Cerebellar nuclear complex (tissue), 1 donor: ENCODE results near the gene KCNH2.
"Not testable (repeated sequence)": the region's sequence is repeated elsewhere in the genome, so short reads cannot be mapped to it uniquely, and the experiment has no call there.

Source experiments
- DNase-seq, 2 experiments: peaks; one replicate each; lab custom pipeline; 2025; lab: John Stamatoyannopoulos, UW

KCNH2 gene

DNA sequence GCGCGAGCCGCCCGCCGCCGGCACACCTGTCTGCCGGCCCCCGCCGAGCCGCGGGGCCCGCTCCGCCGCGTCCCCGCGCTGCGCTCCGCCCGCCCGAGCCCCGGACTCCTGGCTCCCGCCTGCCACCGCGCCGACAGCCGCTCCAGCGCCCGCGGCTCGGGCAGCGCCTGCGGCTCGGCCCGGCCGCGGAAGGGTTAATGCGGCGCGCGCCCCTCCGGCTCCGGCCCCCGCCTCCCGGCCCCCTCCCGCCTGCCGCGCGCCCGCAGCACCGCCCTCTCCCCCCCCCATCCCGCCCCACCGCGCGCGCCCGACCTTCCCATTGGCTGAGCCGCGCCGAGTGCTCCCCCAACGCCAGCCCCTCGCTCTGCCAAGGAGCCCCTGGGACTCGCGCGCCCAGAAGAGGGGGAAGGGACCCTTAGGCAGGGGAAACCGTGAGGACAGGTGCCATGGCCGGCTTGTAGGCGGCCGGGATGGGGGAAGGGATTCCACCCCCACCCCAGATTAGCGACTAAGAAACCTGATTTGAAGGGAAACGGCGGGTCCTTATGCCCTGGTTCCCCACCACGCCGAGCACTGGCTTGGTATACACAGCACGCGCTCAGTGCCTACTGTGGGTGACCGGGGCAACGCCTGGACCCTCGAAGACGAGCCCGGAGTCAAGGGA, at the start of gene KCNH2:
TSS of gene KCNH2 (minus strand) at position 196 of the 664 bp plus-strand sequence. CDS start 408 bp downstream, outside the sequence.
- DNase-seq = peak in 1 of 2 experiments; percentile 59

GRCh38 chr7:151027728-151028130, 49.6 kb upstream of the KCNH2 start:
- not testable (repeated sequence) for DNase-seq

DNA sequence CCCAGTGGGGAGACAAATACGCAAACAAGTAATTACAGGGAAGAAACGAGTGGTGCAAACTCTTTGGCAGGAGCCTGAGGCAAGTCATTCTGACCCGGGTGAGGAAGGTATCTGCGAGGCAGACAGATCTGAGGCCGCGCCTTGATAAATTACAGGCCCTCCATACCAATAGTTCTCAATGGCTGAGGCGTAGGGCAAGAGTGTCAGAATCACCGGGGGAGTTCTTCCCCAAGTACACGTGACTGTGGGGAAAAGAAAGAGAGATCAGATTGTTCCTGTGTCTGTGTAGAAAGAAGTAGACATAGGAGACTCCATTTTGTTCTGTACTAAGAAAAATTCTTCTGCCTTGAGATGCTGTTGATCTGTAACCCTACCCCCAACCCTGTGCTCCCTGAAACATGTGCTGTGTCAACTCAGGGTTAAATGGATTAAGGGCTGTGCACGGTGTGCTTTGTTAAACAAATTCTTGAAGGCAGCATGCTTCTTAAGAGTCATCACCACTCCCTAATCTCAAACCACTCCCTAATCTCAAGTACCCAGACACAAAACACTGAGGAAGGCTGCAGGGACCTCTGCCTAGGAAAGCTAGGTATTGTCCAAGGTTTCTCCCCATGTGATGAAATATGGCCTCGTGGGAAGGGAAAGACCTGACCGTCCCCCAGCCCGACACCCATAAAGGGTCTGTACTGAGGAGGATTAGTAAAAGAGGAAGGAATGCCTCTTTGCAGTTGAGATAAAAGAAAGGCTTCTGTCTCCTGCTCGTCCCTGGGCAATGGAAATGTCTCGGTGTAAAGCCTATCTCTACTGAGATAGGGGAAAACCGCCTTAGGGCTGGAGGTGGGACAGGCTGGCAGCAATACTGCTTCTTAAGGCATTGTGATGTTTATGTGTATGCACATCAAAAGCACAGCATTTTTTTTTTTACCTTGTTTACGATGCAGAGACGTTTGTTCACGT, 48.9 kb upstream of the KCNH2 start:
- DNase-seq = not testable (repeated sequence)

- no peak for DNase-seq
Observed at GRCh38 chr7:151025924-151026671, 48.0 kb upstream of the KCNH2 start.

DNA sequence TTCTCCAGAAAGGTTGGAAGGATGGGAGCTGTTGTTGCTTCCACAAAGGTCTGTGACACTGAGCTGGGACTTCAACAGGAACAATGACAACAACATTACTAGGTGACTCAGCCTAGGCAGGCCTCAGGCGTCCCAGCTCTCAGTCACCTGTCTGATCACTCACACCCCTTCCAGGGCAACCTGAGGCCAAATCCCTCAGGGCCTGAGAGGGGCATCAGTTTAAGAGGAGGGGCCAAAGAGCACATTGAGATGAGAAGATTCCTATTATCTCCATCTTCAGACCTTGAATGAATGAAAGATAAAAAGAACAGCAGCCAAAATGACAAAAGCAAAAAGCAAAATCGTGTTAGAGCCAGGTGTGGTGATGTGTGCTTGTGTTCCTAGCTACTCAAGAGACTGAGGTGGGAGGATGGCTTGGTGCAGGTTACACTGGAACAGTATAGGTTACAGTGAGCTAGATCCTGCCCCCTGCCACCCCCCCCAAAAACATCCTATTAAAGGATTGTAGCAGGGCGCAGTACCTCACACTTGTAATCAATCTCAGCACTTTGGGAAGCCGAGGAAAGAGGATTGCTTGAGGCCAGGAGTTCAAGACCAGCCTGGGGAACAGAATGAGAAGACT, 46.4 kb upstream of the KCNH2 start, which contains the start of gene ATG9B:
TSS of gene ATG9B (minus strand) at position 60 of the 622 bp plus-strand sequence. CDS start 71 bp downstream, outside the sequence.
- DNase-seq = no peak

DNA sequence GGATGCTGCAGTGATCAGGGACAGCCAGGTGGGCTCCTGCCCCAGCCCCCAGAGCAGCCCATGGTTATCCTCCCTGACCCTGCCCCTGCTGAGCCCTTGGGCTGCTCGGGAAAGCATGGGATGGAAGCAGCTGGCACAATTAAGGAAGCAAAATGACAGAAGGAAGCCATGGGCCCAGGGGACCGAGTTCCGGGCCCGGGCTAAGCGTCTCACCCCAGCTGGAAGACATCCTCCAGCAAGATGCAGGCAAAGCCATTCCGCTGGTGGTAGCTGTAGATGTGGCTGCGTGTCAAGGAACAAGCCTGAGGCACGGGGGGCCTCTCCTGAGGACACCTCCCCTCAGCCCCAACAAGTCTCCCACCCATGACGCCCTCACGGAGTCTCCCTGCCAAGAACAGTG, 45.1 kb upstream of the KCNH2 start:
- no peak for DNase-seq

DNA sequence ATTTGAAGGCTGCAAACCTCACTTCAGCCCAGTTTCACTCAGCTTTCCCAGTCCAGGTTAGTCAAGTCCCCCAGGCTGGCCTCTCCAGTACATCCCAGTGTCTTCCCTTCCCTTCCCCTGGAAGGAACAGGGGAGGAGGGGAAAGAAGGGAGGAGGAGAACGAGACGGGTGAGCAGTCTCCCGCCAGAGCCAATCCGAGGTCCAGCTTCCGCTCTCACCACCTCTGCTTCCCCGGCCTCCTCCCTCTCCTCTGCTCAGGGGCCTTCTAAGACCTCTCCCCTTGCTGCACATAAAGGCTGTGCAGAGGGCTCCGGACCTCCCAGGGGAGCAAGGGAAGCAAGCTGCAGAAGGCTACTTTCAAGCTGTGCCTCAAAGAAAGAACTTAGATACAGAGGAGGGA, 42.1 kb upstream of the KCNH2 start:
- DNase-seq = no peak

DNA sequence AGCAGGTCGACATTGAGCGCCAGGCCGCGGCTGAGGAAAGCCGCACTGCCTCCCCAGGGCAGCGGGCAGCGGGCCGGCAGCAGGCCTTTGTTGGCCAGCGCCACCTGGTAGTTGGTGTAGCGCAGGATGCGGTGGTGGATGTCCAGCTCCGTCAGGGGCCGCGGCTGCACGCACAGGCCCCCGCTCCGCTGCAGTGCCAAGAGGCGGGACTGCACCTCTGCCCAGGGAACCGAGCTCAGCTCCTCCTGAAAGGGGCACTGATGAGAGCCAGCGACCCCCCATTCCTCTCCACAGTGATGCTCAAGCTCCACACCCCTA, 41.0 kb upstream of the KCNH2 start:
- DNase-seq = no peak

DNA sequence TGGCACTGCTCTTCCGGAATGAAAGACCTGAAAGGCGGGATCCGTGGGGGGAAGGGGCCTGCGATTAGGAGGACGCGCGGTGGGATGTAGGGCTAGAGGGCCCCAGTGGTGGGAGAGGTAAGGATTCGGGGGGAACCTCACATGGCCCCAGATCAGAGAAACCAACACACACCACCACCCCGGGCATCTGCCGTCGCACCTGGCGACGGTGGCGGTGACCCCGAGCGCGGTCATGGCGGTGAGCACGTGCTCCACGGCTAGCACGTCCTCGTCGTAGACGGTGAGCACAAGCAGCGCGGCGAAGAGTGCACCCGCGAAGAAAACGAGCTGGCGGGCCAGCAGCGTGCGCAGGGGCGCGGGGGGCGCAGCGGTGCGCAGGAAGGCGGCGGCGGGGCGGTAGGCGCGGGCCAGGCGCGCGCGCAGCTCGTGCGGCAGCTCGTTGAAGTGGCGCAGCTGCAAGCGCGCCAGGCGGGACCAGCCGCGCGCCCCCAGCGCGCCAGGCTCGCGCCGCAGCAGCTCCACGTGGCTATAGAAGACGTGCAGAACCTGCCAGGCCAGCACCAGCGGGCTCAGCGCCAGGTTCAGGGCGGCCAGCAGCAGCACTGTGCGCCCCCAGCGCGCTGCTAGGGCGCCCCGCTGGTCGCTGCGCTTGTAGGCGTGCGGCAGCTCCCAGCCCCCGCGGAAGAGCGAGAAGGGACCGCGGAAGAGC, 40.5 kb upstream of the KCNH2 start:
- DNase-seq = no peak

GRCh38 chr7:151017953-151018420, 39.9 kb upstream of the KCNH2 start:
- DNase-seq = peak in 1 of 2 experiments; percentile 1

GRCh38 chr7:151017370-151017952, 39.3 kb upstream of the KCNH2 start:
- no peak for DNase-seq

GRCh38 chr7:151016942-151017341, 38.8 kb upstream of the KCNH2 start:
- no peak for DNase-seq

DNA sequence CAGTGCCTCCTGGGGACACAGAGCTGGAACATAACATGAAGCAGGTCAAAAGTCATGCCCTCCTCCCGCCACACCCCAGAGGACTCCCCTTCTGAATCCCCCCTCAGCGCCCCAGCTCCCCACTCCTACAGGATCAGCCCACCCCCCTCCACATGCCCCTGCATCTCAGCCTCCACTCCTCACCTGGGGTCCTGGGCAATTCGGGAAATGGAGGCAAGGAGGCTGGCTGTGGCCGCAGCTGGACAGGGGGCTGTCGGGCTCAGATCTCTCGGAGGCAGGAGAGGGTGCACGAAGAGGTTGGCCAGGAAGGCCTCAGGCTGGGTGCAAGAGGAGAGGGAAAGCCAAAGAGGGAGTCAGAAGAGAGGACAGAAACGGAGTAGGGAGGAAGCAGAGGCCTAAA, 38.4 kb upstream of the KCNH2 start:
- no peak for DNase-seq

DNA sequence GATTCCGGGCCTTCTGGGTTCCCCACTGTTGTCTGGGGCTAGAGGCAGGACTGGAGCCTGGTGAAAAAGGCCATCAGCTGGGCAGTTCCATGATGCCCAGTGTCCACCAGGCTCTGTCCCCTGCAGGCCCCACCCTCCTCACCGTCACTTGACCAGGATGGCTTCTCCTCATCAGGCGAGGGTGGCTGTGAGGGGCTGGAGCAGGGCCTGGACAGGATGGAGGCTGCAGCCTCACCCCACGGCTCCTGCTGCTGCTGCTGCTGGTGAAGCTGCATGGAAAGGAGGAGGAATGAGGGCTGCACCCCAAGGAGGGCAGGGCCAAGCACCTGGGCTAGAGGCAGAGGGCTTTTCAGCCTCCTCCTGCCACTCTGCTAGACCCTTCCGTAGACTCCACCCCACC, 37.8 kb upstream of the KCNH2 start:
- no peak for DNase-seq

DNA sequence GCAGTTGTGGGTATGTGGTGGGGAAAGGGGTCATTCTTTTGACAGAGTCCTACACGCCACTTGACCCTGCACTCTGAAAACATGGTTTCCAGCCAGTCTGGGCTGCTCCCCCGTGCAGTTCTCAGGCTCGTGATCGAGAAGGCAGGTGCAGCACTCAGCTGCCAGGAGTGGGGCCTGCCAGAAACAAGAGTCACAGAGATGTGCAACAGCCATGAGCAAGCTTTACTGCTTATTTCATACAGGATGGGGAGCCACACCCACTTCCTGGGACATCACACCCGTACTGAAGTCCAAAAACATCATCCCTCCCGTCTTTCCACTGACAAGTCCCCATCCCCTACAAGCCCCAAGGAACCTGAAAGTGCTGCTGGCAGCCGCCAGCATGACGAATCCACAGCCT, 36.8 kb upstream of the KCNH2 start:
- no peak for DNase-seq

GRCh38 chr7:151013733-151014497, 35.8 kb upstream of the KCNH2 start:
- peak in 1 of 2 experiments; percentile 17 for DNase-seq

GRCh38 chr7:151013356-151013732, 35.2 kb upstream of the KCNH2 start:
- DNase-seq = no peak

- no peak for DNase-seq
Observed at GRCh38 chr7:151012911-151013347, 34.8 kb upstream of the KCNH2 start.

DNA sequence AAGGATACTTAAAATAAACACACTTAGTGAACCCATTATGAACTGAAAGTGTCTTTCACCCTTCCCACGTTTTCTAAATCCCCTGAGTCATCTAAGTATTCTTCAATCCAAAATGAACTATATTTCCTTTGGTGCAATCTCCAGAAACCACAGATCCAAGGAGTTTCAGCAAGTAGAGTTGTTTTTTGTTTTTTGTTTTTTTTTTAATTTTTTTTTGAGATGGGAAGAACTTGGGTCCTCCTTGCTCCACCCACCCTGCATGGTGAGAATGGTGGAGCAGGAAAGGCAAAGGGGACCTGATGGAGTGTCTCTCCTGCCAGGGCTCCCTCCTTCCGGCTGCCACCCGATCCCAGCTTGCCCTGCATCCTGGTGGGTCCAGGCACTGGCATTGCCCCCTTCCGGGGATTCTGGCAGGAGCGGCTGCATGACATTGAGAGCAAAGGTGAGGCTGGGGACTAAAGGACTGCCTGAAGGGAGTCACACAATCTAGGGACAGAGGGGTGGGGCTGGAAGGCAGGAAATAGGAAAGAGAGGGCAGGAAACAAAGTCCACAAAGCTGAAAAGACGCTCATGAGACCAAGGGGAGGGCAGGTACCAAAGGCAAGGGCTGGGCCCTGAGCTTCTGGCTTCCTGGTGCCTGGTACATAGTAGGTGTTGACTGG, 34.0 kb upstream of the KCNH2 start:
- DNase-seq = no peak
